ENCODE results near the gene HYDIN. TPM values are rescaled to one million over a fixed set of nuclear protein-coding genes. Genes with fewer than 3 reads are reported as not detected.

Gene HYDIN
- total and polyA plus RNA-seq, 9 of the 15 experiments (the other 6 are each of a cell fraction or from before 2014, with no cell fraction given) = 0.08 to 0.43 (median 0.14) TPM; not detected in 1

- TF ChIP-seq FOXO4 (CRISPR knock-in tag; IDR thresholded peaks at IDR 0.05) (no peak), GABPA (tag; conservative IDR thresholded peaks at IDR 0.05; ENCODE audit: low read depth) (no peak), CBX8 (IDR thresholded peaks at IDR 0.05; ENCODE audit: borderline replicate concordance, extremely low read depth, low read depth, low read length, poor library complexity, severe bottlenecking) (no peak), KAT8 (IDR thresholded peaks at IDR 0.05; ENCODE audit: low read depth) (no peak), PURB (CRISPR knock-in tag; IDR thresholded peaks at IDR 0.05; ENCODE audit: low read depth) (no peak), ZNF318 (IDR thresholded peaks at IDR 0.05; ENCODE audit: borderline replicate concordance in 1 of 2, low read depth in 1 of 2) (no peak), ETV5 (CRISPR knock-in tag; IDR thresholded peaks at IDR 0.05; ENCODE audit: low read depth) (no peak), CCNT2 (IDR thresholded peaks at IDR 0.05; ENCODE audit: borderline replicate concordance, extremely low read depth, insufficient read length, low read depth, low read length) (no peak)
These were observed 451.6 kb downstream of the HYDIN start (continued) for GRCh38 chr16:70778901-70779309.
